Naive thymus-derived CD8-positive, alpha-beta T cell (primary cell): ENCODE results near the gene HDAC9. TPM values are rescaled to one million over a fixed set of nuclear protein-coding genes. Genes with fewer than 3 reads are reported as not detected.
A peak's percentile ranks its signal among the peaks of the same experiment; 100 is the strongest.

Source experiments
- ATAC-seq, 2 donors: fragments of 150-1000 bp; cut with Tn5 transposase in 1 of 2; sonication (Bioruptor Pico), chemical (Tn5 transposase) in 1 of 2; 1 replicate in 1 of 2; 2 replicates in 1 of 2; pipeline ENCODE4 v1.10.0; 2021; ENCODE audit warnings: mild to moderate bottlenecking in 2 of 2, moderate library complexity in 2 of 2
- POLR2A ChIA-PET: fragments of 350-600 bp; sonication (Branson Sonifier 250); formaldehyde crosslinking; loops from one replicate; lab custom pipeline; 2021; ENCODE audit warnings: antibody characterized with exemption; lab: Charles Lee
- DNase-seq, 10 donors: peaks; one replicate each; pipeline versions ENCODE4 v3.0.0 to v3.0.0-alpha.2; 2020 to 2022
- H3K27ac Mint-ChIP-seq, 10 donors: one replicate each; pipeline ENCODE4 v1.8.0; 2020 to 2022; ENCODE audit warnings: mild to moderate bottlenecking in 10 of 10, mixed read lengths in 10 of 10, moderate library complexity in 4 of 10, inconsistent platforms in 1 of 10
- H3K27me3 Mint-ChIP-seq, 5 donors: one replicate each; pipeline ENCODE4 v1.8.0; 2021 to 2022; ENCODE audit warnings: mixed read lengths in 5 of 5
- H3K36me3 Mint-ChIP-seq, 3 donors: one replicate each; pipeline ENCODE4 v1.8.0; 2020 to 2022; ENCODE audit warnings: mixed read lengths in 3 of 3, mild to moderate bottlenecking in 2 of 3, inconsistent platforms in 1 of 3
- H3K4me1 Mint-ChIP-seq, 4 donors: one replicate each; pipeline ENCODE4 v1.8.0; 2021 to 2022; ENCODE audit warnings: mixed read lengths in 4 of 4
- H3K4me3 Mint-ChIP-seq, 10 donors: one replicate each; pipeline ENCODE4 v1.8.0; 2020 to 2022; ENCODE audit warnings: mild to moderate bottlenecking in 10 of 10, mixed read lengths in 10 of 10, moderate library complexity in 6 of 10, inconsistent platforms in 1 of 10
- H3K9me3 Mint-ChIP-seq, 9 donors: one replicate each; pipeline ENCODE4 v1.8.0; 2020 to 2022; ENCODE audit warnings: mixed read lengths in 9 of 9, mild to moderate bottlenecking in 3 of 9, inconsistent platforms in 1 of 9, moderate library complexity in 1 of 9
- polyA plus RNA-seq, 3 donors: library from polyadenylated mRNA; unstranded; fragments of 300-500 nt; fragmentation: Illumina TruSeq; gene quantifications; one replicate each; pipeline ENCODE4 v1.2.3, GENCODE V29; 2021
- total RNA-seq, 8 experiments: library from RNA in 2 of 8; stranded (reverse) in 2 of 8; gene quantifications; one replicate each; pipeline ENCODE4 v1.2.3 and lab custom pipeline; 2021 to 2026

The HDAC9 gene
- total and polyA plus RNA-seq, 5 experiments from 2014 or later: 0.03 to 3.1 (median 2.0) TPM

- Mint-ChIP-seq H3K27me3 (no peaks in the 10 kb centered on the region), H3K4me3 (no peak overlapping the region), H3K4me1 (peaks cover 0 to 23% (median under 1%) of the 10 kb centered on the region in 4 donors), H3K36me3 (no peaks in the 10 kb centered on the region), H3K27ac (no peak overlapping the region), H3K9me3 (peaks cover 0 to 5% (median 0%) of the 10 kb centered on the region in 9 donors)
- DNase-seq: no peak
- ATAC-seq: no peak
- POLR2A ChIA-PET: no interaction called here
These were observed 59.6 kb downstream of the HDAC9 start for GRCh38 chr7:18555120-18555519.

GRCh38 chr7:18555968-18556367 lies 60.4 kb downstream of the HDAC9 start:
- peaks cover 0 to 22% (median under 1%) of the 10 kb centered on the region in 4 donors for H3K4me1 Mint-ChIP-seq

GRCh38 chr7:18558503-18558902 lies 63.0 kb downstream of the HDAC9 start:
- no peak for ATAC-seq
- Mint-ChIP-seq H3K4me3 (no peak overlapping the region), H3K4me1 (peaks cover 0 to 3% (median under 1%) of the 10 kb centered on the region in 4 donors), H3K27ac (no peak overlapping the region), H3K36me3 (no peaks in the 10 kb centered on the region), H3K9me3 (peaks cover 0 to 5% (median 0%) of the 10 kb centered on the region in 9 donors), H3K27me3 (no peaks in the 10 kb centered on the region)
- POLR2A ChIA-PET: no interaction called here
- DNase-seq: no peak

More at GRCh38 chr7:18555968-18556367, 60.4 kb downstream of the HDAC9 start:
- Mint-ChIP-seq H3K27ac (no peak overlapping the region), H3K27me3 (no peaks in the 10 kb centered on the region), H3K9me3 (peaks cover 0 to 5% (median 0%) of the 10 kb centered on the region in 9 donors), H3K4me3 (no peak overlapping the region), H3K36me3 (no peaks in the 10 kb centered on the region)
- POLR2A ChIA-PET: no interaction called here
- DNase-seq: no peak
- ATAC-seq: no peak

GRCh38 chr7:18558910-18559309 lies 63.4 kb downstream of the HDAC9 start:
- ATAC-seq: no peak
- H3K4me3 Mint-ChIP-seq: no peak overlapping the region
- POLR2A ChIA-PET: no interaction called here

GRCh38 chr7:18559756-18560155 lies 64.2 kb downstream of the HDAC9 start:
- H3K4me3 Mint-ChIP-seq: no peak overlapping the region
- DNase-seq (no peak), ATAC-seq (no peak)
- no peak overlapping the region for H3K27ac Mint-ChIP-seq
- H3K27me3 Mint-ChIP-seq: no peaks in the 10 kb centered on the region
- no peaks in the 10 kb centered on the region for H3K36me3 Mint-ChIP-seq
- POLR2A ChIA-PET: no interaction called here
- H3K9me3 Mint-ChIP-seq: no peaks in the 10 kb centered on the region
- H3K4me1 Mint-ChIP-seq: no peaks in the 10 kb centered on the region

More at GRCh38 chr7:18558910-18559309, 63.4 kb downstream of the HDAC9 start:
- Mint-ChIP-seq H3K9me3 (peaks cover 0 to 2% (median 0%) of the 10 kb centered on the region in 9 donors), H3K36me3 (no peaks in the 10 kb centered on the region), H3K27me3 (no peaks in the 10 kb centered on the region), H3K27ac (no peak overlapping the region), H3K4me1 (peaks cover 0 to 2% (median 0%) of the 10 kb centered on the region in 4 donors)
- no peak for DNase-seq

- ATAC-seq (no peak), DNase-seq (no peak)
- no peak overlapping the region for H3K4me3 Mint-ChIP-seq
- no peak overlapping the region for H3K27ac Mint-ChIP-seq
- peaks cover 0 to 10% (median 0%) of the 10 kb centered on the region in 4 donors for H3K4me1 Mint-ChIP-seq
- no peaks in the 10 kb centered on the region for H3K36me3 Mint-ChIP-seq
- H3K9me3 Mint-ChIP-seq: no peaks in the 10 kb centered on the region
- POLR2A ChIA-PET: no interaction called here
- H3K27me3 Mint-ChIP-seq: no peaks in the 10 kb centered on the region
These were observed 69.2 kb downstream of the HDAC9 start for GRCh38 chr7:18564779-18565178.

GRCh38 chr7:18565337-18565736 lies 69.8 kb downstream of the HDAC9 start:
- DNase-seq (no peak), ATAC-seq (no peak)
- Mint-ChIP-seq H3K9me3 (no peaks in the 10 kb centered on the region), H3K36me3 (no peaks in the 10 kb centered on the region), H3K4me1 (peaks cover 0 to 10% (median 0%) of the 10 kb centered on the region in 4 donors), H3K4me3 (no peak overlapping the region), H3K27ac (no peak overlapping the region), H3K27me3 (no peaks in the 10 kb centered on the region)
- POLR2A ChIA-PET: no interaction called here

GRCh38 chr7:18566205-18566604 lies 70.7 kb downstream of the HDAC9 start:
- ATAC-seq (no peak), DNase-seq (no peak)
- no peaks in the 10 kb centered on the region for H3K27me3 Mint-ChIP-seq
- POLR2A ChIA-PET: no interaction called here
- H3K4me1 Mint-ChIP-seq: peaks cover 0 to 10% (median 0%) of the 10 kb centered on the region in 4 donors
- H3K4me3 Mint-ChIP-seq: no peak overlapping the region
- H3K27ac Mint-ChIP-seq: no peak overlapping the region
- H3K9me3 Mint-ChIP-seq: no peaks in the 10 kb centered on the region
- H3K36me3 Mint-ChIP-seq: no peaks in the 10 kb centered on the region

- peak overlapping the region in 1 of 10 donors; percentile 67 for H3K27ac Mint-ChIP-seq
- DNase-seq: peak in 1 of 10 donors; percentile 15
These were observed 71.3 kb downstream of the HDAC9 start for GRCh38 chr7:18566829-18567228.

GRCh38 chr7:18570441-18570840 lies 74.9 kb downstream of the HDAC9 start:
- POLR2A ChIA-PET: no interaction called here
- Mint-ChIP-seq H3K4me1 (peaks cover 0 to 19% (median 0%) of the 10 kb centered on the region in 4 donors), H3K4me3 (no peak overlapping the region), H3K27ac (peak overlapping the region in 1 of 10 donors; percentile 18), H3K9me3 (no peaks in the 10 kb centered on the region), H3K27me3 (no peaks in the 10 kb centered on the region), H3K36me3 (no peaks in the 10 kb centered on the region)
- ATAC-seq (no peak), DNase-seq (no peak)

More at GRCh38 chr7:18566829-18567228, 71.3 kb downstream of the HDAC9 start:
- POLR2A ChIA-PET: no interaction called here
- Mint-ChIP-seq H3K36me3 (no peaks in the 10 kb centered on the region), H3K27me3 (no peaks in the 10 kb centered on the region), H3K9me3 (no peaks in the 10 kb centered on the region), H3K4me1 (peaks cover 0 to 11% (median 0%) of the 10 kb centered on the region in 4 donors), H3K4me3 (no peak overlapping the region)
- peak in 1 of 2 donors; percentile 62 for ATAC-seq

GRCh38 chr7:18570890-18571478 lies 75.4 kb downstream of the HDAC9 start:
- Mint-ChIP-seq H3K9me3 (no peaks in the 10 kb centered on the region), H3K4me3 (no peak overlapping the region), H3K27ac (no peak overlapping the region), H3K36me3 (no peaks in the 10 kb centered on the region), H3K4me1 (peaks cover 0 to 22% (median 0%) of the 10 kb centered on the region in 4 donors), H3K27me3 (no peaks in the 10 kb centered on the region)
- POLR2A ChIA-PET: no interaction called here
- ATAC-seq (no peak), DNase-seq (no peak)

GRCh38 chr7:18572154-18572553 lies 76.6 kb downstream of the HDAC9 start:
- DNase-seq (no peak), ATAC-seq (no peak)
- Mint-ChIP-seq H3K4me1 (peaks cover 0 to 25% (median 0%) of the 10 kb centered on the region in 4 donors), H3K9me3 (no peaks in the 10 kb centered on the region), H3K4me3 (no peak overlapping the region), H3K27me3 (no peaks in the 10 kb centered on the region), H3K27ac (no peak overlapping the region), H3K36me3 (no peaks in the 10 kb centered on the region)
- POLR2A ChIA-PET: no interaction called here

- peaks cover 0 to 28% (median 0%) of the 10 kb centered on the region in 4 donors for H3K4me1 Mint-ChIP-seq
- no peak for DNase-seq
- no peaks in the 10 kb centered on the region for H3K9me3 Mint-ChIP-seq
- no peaks in the 10 kb centered on the region for H3K27me3 Mint-ChIP-seq
- H3K4me3 Mint-ChIP-seq: peak overlapping the region in 1 of 10 donors; percentile 45
- ATAC-seq: no peak
- H3K36me3 Mint-ChIP-seq: no peaks in the 10 kb centered on the region
- peak overlapping the region in 1 of 10 donors; percentile 38 for H3K27ac Mint-ChIP-seq
- POLR2A ChIA-PET: no interaction called here
These were observed 77.3 kb downstream of the HDAC9 start for GRCh38 chr7:18572885-18573284.
